Astrocyte (in vitro differentiated cells and primary cell): ENCODE measurements around the gene BRMS1L.

Experiments
- CTCF ChIP-seq: IDR thresholded peaks from 2 replicates; pipeline ENCODE4 v1.5.1; 2011; ENCODE audit warnings: low read depth, mild to moderate bottlenecking, inconsistent platforms, low read length, moderate library complexity; ENCODE audit not compliant: insufficient read depth
- EZH2 ChIP-seq: IDR thresholded peaks from 2 replicates; pipeline ENCODE4 v1.6.1; 2012; ENCODE audit warnings: mild to moderate bottlenecking, low read length, inconsistent platforms; ENCODE audit not compliant: insufficient read depth

GRCh38 chr14:35855876-35856481, 29.8 kb downstream of the BRMS1L start:
- TF ChIP-seq CTCF (no peak), EZH2 (no peak)
